H1 (cell line): ENCODE measurements around the gene APBA2. TPM values are rescaled to one million over a fixed set of nuclear protein-coding genes. Genes with fewer than 3 reads are reported as not detected.

Experiments
- CTCF ChIA-PET: fragments of 300-600 bp; sonication (Branson Sonifier 250); formaldehyde crosslinking; loops from one replicate; lab custom pipeline; 2021; ENCODE audit not compliant: partially characterized antibody; lab: Charles Lee
- POLR2A ChIA-PET: fragments of 300-600 bp; sonication (Branson Sonifier 250); formaldehyde crosslinking; loops from one replicate; lab custom pipeline; 2021; ENCODE audit warnings: inconsistent platforms; ENCODE audit not compliant: partially characterized antibody; lab: Charles Lee
- DNase-seq, 2 experiments: peaks; one replicate each; pipeline versions ENCODE4 v3.0.0 to v3.0.0-alpha.2; 2010 to 2022; ENCODE audit warnings: low spot score in 2 of 2, low read depth in 1 of 2, mixed read lengths in 1 of 2
- FAIRE-seq: peaks from 2 replicates; lab custom pipeline; 2011; peaks lifted over from hg19 to GRCh38; lab: Jason Lieb, UNC
- H2AFZ ChIP-seq: 2 replicates; pipeline ENCODE4 v1.8.1; 2012; ENCODE audit warnings: low read length, inconsistent platforms
- H2AK5ac ChIP-seq: 2 replicates; pipeline ENCODE4 v1.6.1; 2013; ENCODE audit warnings: low read depth, low read length
- H2BK120ac ChIP-seq: replicated peaks from 2 replicates; pipeline ENCODE3; 2013; ENCODE audit warnings: low read depth, low read length, inconsistent platforms
- H2BK12ac ChIP-seq: 2 replicates; pipeline ENCODE4 v1.6.1; 2013; ENCODE audit warnings: low read depth, low read length
- H2BK15ac ChIP-seq: 2 replicates; pipeline ENCODE4 v1.6.1; 2013; ENCODE audit warnings: low read length
- H2BK20ac ChIP-seq: 2 replicates; pipeline ENCODE4 v1.6.1; 2013; ENCODE audit warnings: low read length
- H2BK5ac ChIP-seq: 2 replicates; pipeline ENCODE4 v1.6.1; 2013; ENCODE audit warnings: low read depth, low read length
- H3K14ac ChIP-seq: 2 replicates; pipeline ENCODE4 v1.6.1; 2013; ENCODE audit warnings: inconsistent platforms; ENCODE audit not compliant: insufficient read length
- H3K18ac ChIP-seq: 2 replicates; pipeline ENCODE4 v1.6.1; 2013; ENCODE audit warnings: low read length; ENCODE audit errors: extremely low read depth
- H3K23ac ChIP-seq: 2 replicates; pipeline ENCODE4 v1.6.1; 2013; ENCODE audit warnings: inconsistent platforms; ENCODE audit not compliant: insufficient read length
- H3K23me2 ChIP-seq: 2 replicates; pipeline ENCODE4 v1.6.1; 2013; ENCODE audit warnings: low read depth, low read length
- H3K27ac ChIP-seq: 2 replicates; pipeline ENCODE4 v1.6.1; 2011; ENCODE audit warnings: low read depth, low read length, inconsistent platforms
- H3K27me3 ChIP-seq, 4 experiments: replicated peaks in 1 of 4; 1 replicate in 1 of 4; 2 replicates in 3 of 4; pipeline versions ENCODE4 v1.6.1 to v1.8.1; 2011 to 2013; ENCODE audit warnings: low read length in 3 of 4, mild to moderate bottlenecking in 3 of 4, inconsistent platforms in 2 of 4, mixed read lengths in 2 of 4, moderate library complexity in 1 of 4; ENCODE audit not compliant: control insufficient read depth in 3 of 4, insufficient read depth in 3 of 4; ENCODE audit errors: extremely low read depth in 1 of 4
- H3K36me3 ChIP-seq, 4 experiments: 2 replicates each; pipeline versions ENCODE4 v1.6.1 to v1.8.1; 2011 to 2013; ENCODE audit warnings: mild to moderate bottlenecking in 4 of 4, low read length in 3 of 4, moderate library complexity in 2 of 4, control low read depth in 1 of 4, inconsistent platforms in 1 of 4; ENCODE audit not compliant: insufficient read depth in 4 of 4, control insufficient read depth in 2 of 4
- H3K4ac ChIP-seq: replicated peaks from 2 replicates; pipeline ENCODE3; 2013; ENCODE audit warnings: low read length, low read depth, mixed read lengths, inconsistent platforms; ENCODE audit not compliant: insufficient read length
- H3K4me1 ChIP-seq, 4 experiments: replicated peaks in 1 of 4; 1 replicate in 1 of 4; 2 replicates in 3 of 4; pipeline versions ENCODE4 v1.6.1 to v1.8.1; 2011 to 2013; ENCODE audit warnings: low read length in 3 of 4, inconsistent platforms in 2 of 4, mixed read lengths in 1 of 4; ENCODE audit not compliant: insufficient read depth in 4 of 4, control insufficient read depth in 3 of 4
- H3K4me2 ChIP-seq, 2 experiments: 2 replicates each; pipeline versions ENCODE4 v1.6.1 to v1.8.1; 2011 to 2013; ENCODE audit warnings: low read depth in 2 of 2, low read length in 2 of 2, control low read depth in 1 of 2, inconsistent platforms in 1 of 2, mild to moderate bottlenecking in 1 of 2; ENCODE audit not compliant: insufficient read depth in 1 of 2
- H3K4me3 ChIP-seq, 4 experiments: fragments of 200-600, 300-600 bp in 1 of 4; sonication (generic), shearing (Covaris generic), sonication (Bioruptor Twin) in 1 of 4; 2 replicates each; pipeline versions ENCODE4 v1.5.1 to v1.8.1; 2011 to 2016; ENCODE audit warnings: low read length in 4 of 4, low read depth in 3 of 4, control low read depth in 2 of 4, inconsistent platforms in 2 of 4, mild to moderate bottlenecking in 2 of 4, mixed read lengths in 1 of 4, moderate library complexity in 1 of 4; ENCODE audit not compliant: insufficient read depth in 2 of 4; ENCODE audit errors: extremely low read depth in 1 of 4
- H3K56ac ChIP-seq: replicated peaks from 2 replicates; pipeline ENCODE3; 2013; ENCODE audit warnings: low read depth, mild to moderate bottlenecking, mixed read lengths, low read length, inconsistent platforms; ENCODE audit not compliant: insufficient read length
- H3K79me1 ChIP-seq: 2 replicates; pipeline ENCODE4 v1.6.1; 2013; ENCODE audit warnings: low read depth, low read length, control low read depth
- H3K79me2 ChIP-seq, 2 experiments: 2 replicates each; pipeline versions ENCODE4 v1.6.1 to v1.8.1; 2012 to 2013; ENCODE audit warnings: low read length in 2 of 2, mild to moderate bottlenecking in 2 of 2, inconsistent platforms in 1 of 2; ENCODE audit not compliant: insufficient read depth in 2 of 2, control insufficient read depth in 1 of 2
- H3K9ac ChIP-seq, 4 experiments: replicated peaks in 1 of 4; 1 replicate in 1 of 4; 2 replicates in 3 of 4; pipeline versions ENCODE4 v1.6.1 to v1.8.1; 2011 to 2013; ENCODE audit warnings: low read depth in 3 of 4, low read length in 3 of 4, control low read depth in 2 of 4, mild to moderate bottlenecking in 2 of 4, moderate library complexity in 2 of 4, inconsistent platforms in 1 of 4; ENCODE audit errors: extremely low read depth in 1 of 4
- H3K9me3 ChIP-seq, 2 experiments: 2 replicates each; pipeline versions ENCODE4 v1.6.1 to v1.8.1; 2012 to 2013; ENCODE audit warnings: mild to moderate bottlenecking in 2 of 2, moderate library complexity in 2 of 2, control low read depth in 1 of 2, inconsistent platforms in 1 of 2, low read depth in 1 of 2, low read length in 1 of 2, mixed read lengths in 1 of 2; ENCODE audit not compliant: insufficient read depth in 2 of 2
- H4K20me1 ChIP-seq, 2 experiments: replicated peaks in 1 of 2; 2 replicates each; pipeline versions ENCODE3 to v1.8.1; 2011 to 2013; ENCODE audit warnings: inconsistent platforms in 2 of 2, low read length in 2 of 2, mild to moderate bottlenecking in 1 of 2; ENCODE audit not compliant: insufficient read depth in 2 of 2, control insufficient read depth in 1 of 2
- H4K5ac ChIP-seq: 2 replicates; pipeline ENCODE4 v1.6.1; 2013; ENCODE audit warnings: low read length, low read depth, mixed read lengths, inconsistent platforms; ENCODE audit not compliant: insufficient read length
- H4K8ac ChIP-seq: 2 replicates; pipeline ENCODE4 v1.8.0; 2013; ENCODE audit warnings: mild to moderate bottlenecking, moderate library complexity, low read length, inconsistent platforms; ENCODE audit not compliant: insufficient read depth; ENCODE audit errors: extremely low read depth
- H4K91ac ChIP-seq: replicated peaks from 2 replicates; pipeline ENCODE3; 2013; ENCODE audit warnings: low read length, mixed read lengths, inconsistent platforms; ENCODE audit not compliant: insufficient read length
- ASH2L ChIP-seq: fragments of 200-600, 300-600 bp; sonication (generic); IDR thresholded peaks from one replicate; pipeline ENCODE4 v1.7.1; 2017; ENCODE audit warnings: low read length
- CHD2 ChIP-seq: IDR thresholded peaks from 2 replicates; pipeline ENCODE4 v1.6.1; 2012; ENCODE audit warnings: low read length, improper control_type of control experiment
- EP300 ChIP-seq, 2 experiments: IDR thresholded peaks; 1 replicate in 1 of 2; 2 replicates in 1 of 2; pipeline ENCODE4 v1.6.1; 2011 to 2012; ENCODE audit warnings: low read depth in 2 of 2, low read length in 2 of 2, mild to moderate bottlenecking in 2 of 2, borderline replicate concordance in 1 of 2, inconsistent platforms in 1 of 2, moderate library complexity in 1 of 2
- EZH2 ChIP-seq: fragments of 200-600 bp; sonication (generic); IDR thresholded peaks from 2 replicates; pipeline ENCODE4 v1.7.1; 2012; ENCODE audit warnings: low read depth, mild to moderate bottlenecking, moderate library complexity, low read length, inconsistent platforms; ENCODE audit not compliant: severe bottlenecking
- KDM4A ChIP-seq: IDR thresholded peaks from one replicate; pipeline ENCODE4 v1.7.1; 2012; ENCODE audit warnings: low read depth, mild to moderate bottlenecking, moderate library complexity, low read length, inconsistent platforms; ENCODE audit not compliant: severe bottlenecking
- PHF8 ChIP-seq: fragments of 200-600 bp; sonication (generic); conservative IDR thresholded peaks from 2 replicates; pipeline ENCODE4 v1.7.1; 2012; ENCODE audit warnings: low read depth, mild to moderate bottlenecking, inconsistent platforms, low read length, moderate library complexity
- RAD21 ChIP-seq, 2 experiments: IDR thresholded peaks in 1 of 2; conservative IDR thresholded peaks in 1 of 2; 2 replicates each; pipeline ENCODE4 v1.6.1; 2011; ENCODE audit warnings: low read depth in 2 of 2, low read length in 2 of 2, improper control_type of control experiment in 1 of 2, inconsistent platforms in 1 of 2, mild to moderate bottlenecking in 1 of 2, moderate library complexity in 1 of 2
- RFX5 ChIP-seq: IDR thresholded peaks from 2 replicates; pipeline ENCODE4 v1.6.1; 2011; ENCODE audit warnings: low read depth, low read length, improper control_type of control experiment, borderline replicate concordance
- WGBS, 2 experiments: shearing (Covaris generic) in 1 of 2; methylation state at CpG; one replicate each; pipeline versions ENCODE4 v1.1.6 to v1.1.7; 2013 to 2015; ENCODE audit warnings: low lambda C conversion rate in 2 of 2, mixed read lengths in 2 of 2, inconsistent platforms in 1 of 2, low coverage in 1 of 2, missing lambda C conversion rate in 1 of 2; ENCODE audit not compliant: insufficient replicate concordance in 2 of 2, insufficient coverage in 1 of 2, insufficient read length in 1 of 2; ENCODE audit errors: extremely low coverage in 1 of 2, missing lambda C conversion rate in 1 of 2; 5-methylcytosine and 5-hydroxymethylcytosine counted together
- polyA plus RNA-seq, 7 experiments: library from polyadenylated mRNA; depleted of rRNA in 3 of 7; stranded (reverse) in 5 of 7; unstranded in 2 of 7; fragments of >200 nt in 5 of 7; fragments of 200-250 nt in 2 of 7; gene quantifications; 1 replicate in 5 of 7; 2 replicates in 1 of 7; 4 replicates in 1 of 7; pipeline versions ENCODE4 v1.2.1 to v1.2.3, GENCODE V29; 2011 to 2013; ENCODE audit warnings: missing spikeins in 2 of 7, mixed read lengths in 2 of 7
- total RNA-seq: library from RNA; stranded (reverse); fragmentation: NEBNext Ultra II Directional; extraction: Animal tissue kit (Norgen Biotek cat#: 25700); gene quantifications from 2 replicates; pipeline ENCODE4 v1.2.1, GENCODE V29; 2021

Gene APBA2
- total and polyA plus RNA-seq, 2 of the 8 experiments (the other 6 are each of a cell fraction or from before 2014, with no cell fraction given), result 15.5 to 19.0 TPM

- Histone ChIP-seq H4K20me1 (no peaks in the 10 kb centered on the region), H3K36me3 (no peaks in the 10 kb centered on the region; a peak in 1 of 8 replicates), H3K9ac (no peak overlapping the region), H3K4me2 (no peak overlapping the region), H2BK120ac (no peak overlapping the region), H3K9me3 (no peaks in the 10 kb centered on the region), H2BK5ac (no peak overlapping the region), H4K91ac (no peak overlapping the region), H2BK12ac (no peak overlapping the region), H3K14ac (no peak overlapping the region), H3K27me3 (peaks cover 0 to 13% (median 4%) of the 10 kb centered on the region in 4 experiments; a peak in 4 of 7 replicates), H3K56ac (no peak overlapping the region), H2BK15ac (no peak overlapping the region), H3K23me2 (no peaks in the 10 kb centered on the region; the same call in 1 of the 2 replicates), H3K4me3 (no peak overlapping the region), H3K79me2 (no peaks in the 10 kb centered on the region), H3K4me1 (peaks cover 9 to 16% (median 13%) of the 10 kb centered on the region in 4 experiments; a peak in 6 of 7 replicates), H2BK20ac (no peak overlapping the region), H3K18ac (no peak overlapping the region), H4K5ac (no peak overlapping the region), H2AFZ (no peak overlapping the region), H3K23ac (no peak overlapping the region), H4K8ac (no peak overlapping the region), H3K4ac (no peak overlapping the region), H2AK5ac (no peak overlapping the region), H3K27ac (no peak overlapping the region), H3K79me1 (no peaks in the 10 kb centered on the region)
- 88% methylated on average over 10 of the region's 10 CpGs; no CpG with 5 or more reads in 1 of the 2 experiments for WGBS, 2 experiments
- no peak for FAIRE-seq
- CTCF ChIA-PET, result interaction anchor here (0.7 to 1.4 kb wide), 2 partner anchors 11 to 216 kb away, joined by 3 read pairs; no protein-coding TSS in a partner anchor
- POLR2A ChIA-PET, result no interaction called here
- no peak for DNase-seq
- TF ChIP-seq KDM4A (no peak), CHD2 (no peak), ASH2L (no peak), RFX5 (no peak), RAD21 (IDR thresholded peaks at IDR 0.05 in 1 of 2, conservative IDR thresholded peaks at IDR 0.05 in 1 of 2; ENCODE audit: low read depth in 2 of 2, low read length in 2 of 2) (0 out of 4 replicates have a peak, but pooled peaks of 1 of the 2 experiments have one; percentile 10), EP300 (IDR thresholded peaks at IDR 0.05; ENCODE audit: borderline replicate concordance in 1 of 2, low read depth in 2 of 2, low read length in 2 of 2) (no peak), EZH2 (no peak), PHF8 (no peak)
These were observed 12.1 kb upstream of the APBA2 start for GRCh38 chr15:28873585-28874190.
